HepG2 (cell line): Measurements from ENCODE around the gene TXNIP. TPM values are rescaled to one million over a fixed set of nuclear protein-coding genes. Genes with fewer than 3 reads are reported as not detected.

Experiments
- ARNT ChIP-seq: fragments of 450-650 bp; IDR thresholded peaks from 2 replicates; pipeline ENCODE4 v1.6.1; 2017
- CEBPG ChIP-seq: IDR thresholded peaks from 2 replicates; pipeline ENCODE4 v1.6.1; 2016
- FLYWCH1 ChIP-seq: sonication (generic); formaldehyde crosslinking; IDR thresholded peaks from 2 replicates; pipeline ENCODE4 v1.8.1; 2023; ENCODE audit warnings: mild to moderate bottlenecking, missing genetic modification reagents
- KAT2B ChIP-seq: fragments of 150-350 bp; IDR thresholded peaks from 2 replicates; pipeline ENCODE4 v1.6.1; 2014; ENCODE audit warnings: low read depth, low read length, borderline replicate concordance
- NFE2L2 ChIP-seq: fragments of 150-350 bp; IDR thresholded peaks from 2 replicates; pipeline ENCODE4 v1.6.1; 2014; ENCODE audit warnings: low read length
- ONECUT2 ChIP-seq: sonication (generic); formaldehyde crosslinking; IDR thresholded peaks from 2 replicates; pipeline ENCODE4 v1.4.0; 2020; ENCODE audit warnings: missing genetic modification reagents
- RFX5 ChIP-seq: IDR thresholded peaks from 2 replicates; pipeline ENCODE4 v1.6.1; 2011; ENCODE audit warnings: low read depth, low read length, improper control_type of control experiment
- STAG1 ChIP-seq: sonication (generic); formaldehyde crosslinking; IDR thresholded peaks from 2 replicates; pipeline ENCODE4 v1.4.0; 2020; ENCODE audit warnings: missing genetic modification reagents
- STAT5B ChIP-seq: sonication (generic); formaldehyde crosslinking; IDR thresholded peaks from 2 replicates; pipeline ENCODE4 v1.4.0; 2020; ENCODE audit warnings: missing genetic modification reagents
- TAF1 ChIP-seq: sonication (generic); formaldehyde crosslinking; IDR thresholded peaks from 2 replicates; pipeline ENCODE4 v1.4.0; 2020; ENCODE audit warnings: missing genetic modification reagents
- TERF1 ChIP-seq: sonication (generic); formaldehyde crosslinking; IDR thresholded peaks from 2 replicates; pipeline ENCODE4 v1.8.0; 2022; ENCODE audit warnings: mild to moderate bottlenecking, missing genetic modification reagents, moderate library complexity
- ZBTB4 ChIP-seq: sonication (generic); formaldehyde crosslinking; IDR thresholded peaks from 2 replicates; pipeline ENCODE4 v1.4.0; 2020; ENCODE audit warnings: missing genetic modification reagents, mild to moderate bottlenecking, borderline replicate concordance
- ZGPAT ChIP-seq: IDR thresholded peaks from 2 replicates; pipeline ENCODE4 v1.6.1; 2016; ENCODE audit warnings: mild to moderate bottlenecking
- ZNF24 ChIP-seq: fragments of 450-650 bp; IDR thresholded peaks from 2 replicates; pipeline ENCODE4 v1.6.1; 2017; ENCODE audit warnings: antibody characterized with exemption, mild to moderate bottlenecking
- ZNF580 ChIP-seq: IDR thresholded peaks from 2 replicates; pipeline ENCODE4 v1.6.1; 2016; ENCODE audit warnings: low read depth, borderline replicate concordance
- ZNF609 ChIP-seq: sonication (generic); formaldehyde crosslinking; IDR thresholded peaks from 2 replicates; pipeline ENCODE4 v1.4.0; 2020; ENCODE audit warnings: mild to moderate bottlenecking, missing genetic modification reagents, borderline replicate concordance
- ZNF615 ChIP-seq: sonication (generic); formaldehyde crosslinking; IDR thresholded peaks from 2 replicates; pipeline ENCODE4 v1.5.0; 2020; ENCODE audit warnings: mild to moderate bottlenecking, missing genetic modification reagents, borderline replicate concordance
- ZNF839 ChIP-seq: sonication (generic); formaldehyde crosslinking; IDR thresholded peaks from 2 replicates; pipeline ENCODE4 v1.4.0; 2020; ENCODE audit warnings: missing genetic modification reagents, mild to moderate bottlenecking, borderline replicate concordance
- ZSCAN29 ChIP-seq: sonication (generic); formaldehyde crosslinking; conservative IDR thresholded peaks from 2 replicates; pipeline ENCODE4 v1.4.0; 2020; ENCODE audit warnings: mild to moderate bottlenecking, missing genetic modification reagents
- polyA plus RNA-seq, 8 experiments: library from polyadenylated mRNA; depleted of rRNA in 3 of 8; stranded (reverse) in 7 of 8; unstranded in 1 of 8; fragments of >200 nt; fragmentation: Illumina TruSeq in 4 of 8; extraction: Trizol in 4 of 8; gene quantifications; 2 replicates each; pipeline versions ENCODE4 v1.2.1 to v1.2.3, GENCODE V29; 2011 to 2016; ENCODE audit warnings: low read depth in 4 of 8, missing spikeins in 1 of 8, mixed read lengths in 1 of 8; ENCODE audit not compliant: insufficient read depth in 1 of 8
- total RNA-seq, 5 experiments: library from RNA; depleted of rRNA; stranded (reverse); fragments of >200 nt; fragmentation: Illumina TruSeq; extraction: Trizol; gene quantifications; 2 replicates each; pipeline ENCODE4 v1.2.3, GENCODE V29; 2016; ENCODE audit warnings: low read depth in 1 of 5

TXNIP gene
- total and polyA plus RNA-seq, 2 of the 13 experiments (the other 11 are each of a cell fraction or from before 2014, with no cell fraction given), result 24.4 to 237 TPM

GRCh38 chr1:146012703-146013558, 16.6 kb upstream of the TXNIP start (continued):
- TF ChIP-seq ZNF615 (CRISPR knock-in tag) (no peak), ZBTB4 (CRISPR knock-in tag) (no peak), ZNF839 (no peak), RFX5 (no peak), ZSCAN29 (CRISPR knock-in tag) (no peak), FLYWCH1 (CRISPR knock-in tag) (no peak), ZNF580 (CRISPR knock-in tag) (no peak), KAT2B (peak; percentile 71), ZNF609 (CRISPR knock-in tag) (no peak), STAG1 (CRISPR knock-in tag) (peak; percentile 91), ZNF24 (no peak), ZGPAT (CRISPR knock-in tag) (no peak), NFE2L2 (no peak), CEBPG (CRISPR knock-in tag) (0 out of 2 replicates have a peak, but pooled peaks have one; percentile 5), STAT5B (CRISPR knock-in tag) (no peak), TAF1 (no peak), TERF1 (CRISPR knock-in tag) (no peak), ARNT (no peak), ONECUT2 (peak; percentile 71; the same call in 1 of the 2 replicates)
